GM23338 (cell line): ENCODE data around the gene TTC3. TPM values are rescaled to one million over a fixed set of nuclear protein-coding genes. Genes with fewer than 3 reads are reported as not detected.

Source experiments
- ATAC-seq: fragments of 200-7000 bp; cut with Tn5 transposase; 3 replicates; pipeline ENCODE4 v1.9.1; 2020
- DNase-seq: peaks from one replicate; pipeline ENCODE4 v3.0.0-alpha.2; 2015; ENCODE audit warnings: low spot score
- H2AFZ ChIP-seq: fragments of 200-600 bp; sonication (generic); 2 replicates; pipeline ENCODE4 v1.8.0; 2016; ENCODE audit warnings: antibody characterized with exemption, mild to moderate bottlenecking, moderate library complexity
- H3F3A ChIP-seq: fragments of 200-600 bp; sonication (generic); replicated peaks from 2 replicates; pipeline ENCODE4 v1.8.0; 2017; ENCODE audit warnings: antibody characterized with exemption, mixed run types, low read depth
- H3K27ac ChIP-seq: fragments of 200-600 bp; sonication (generic); 2 replicates; pipeline ENCODE4 v1.6.1; 2016; ENCODE audit warnings: low read depth
- H3K27me3 ChIP-seq: fragments of 200-600 bp; sonication (generic); 2 replicates; pipeline ENCODE4 v1.8.0; 2016; ENCODE audit warnings: mild to moderate bottlenecking, mixed run types, moderate library complexity; ENCODE audit not compliant: insufficient read depth
- H3K36me3 ChIP-seq: fragments of 200-600 bp; sonication (generic); 2 replicates; pipeline ENCODE4 v1.8.0; 2016; ENCODE audit warnings: mild to moderate bottlenecking; ENCODE audit not compliant: insufficient read depth
- H3K4me1 ChIP-seq: fragments of 200-600 bp; sonication (generic); 2 replicates; pipeline ENCODE4 v1.8.0; 2016; ENCODE audit warnings: mild to moderate bottlenecking, moderate library complexity; ENCODE audit not compliant: insufficient read depth
- H3K4me2 ChIP-seq: fragments of 200-600 bp; sonication (generic); 2 replicates; pipeline ENCODE4 v1.7.1; 2017; ENCODE audit warnings: mixed run types
- H3K4me3 ChIP-seq: fragments of 200-600 bp; sonication (generic); 2 replicates; pipeline ENCODE4 v1.6.1; 2016; ENCODE audit warnings: mixed run types
- H3K79me2 ChIP-seq: fragments of 200-600 bp; sonication (generic); replicated peaks from 2 replicates; pipeline ENCODE4 v1.8.0; 2017; ENCODE audit warnings: mild to moderate bottlenecking; ENCODE audit not compliant: insufficient read depth
- H3K9me2 ChIP-seq: fragments of 200-600 bp; sonication (generic); 2 replicates; pipeline ENCODE4 v1.8.0; 2017; ENCODE audit not compliant: insufficient read depth
- H4K20me1 ChIP-seq: fragments of 200-600 bp; sonication (generic); replicated peaks from 2 replicates; pipeline ENCODE4 v1.8.0; 2017; ENCODE audit warnings: mild to moderate bottlenecking; ENCODE audit not compliant: insufficient read depth
- H3K27ac Mint-ChIP-seq: 2 replicates; pipeline ENCODE4 v1.8.0; 2020; ENCODE audit warnings: inconsistent platforms, mild to moderate bottlenecking, moderate library complexity, mixed read lengths
- H3K27me3 Mint-ChIP-seq: 3 replicates; pipeline ENCODE4 v1.8.0; 2022; ENCODE audit warnings: low read depth, mild to moderate bottlenecking, moderate library complexity, mixed read lengths, inconsistent platforms; ENCODE audit not compliant: insufficient read depth, poor library complexity
- H3K36me3 Mint-ChIP-seq: 3 replicates; pipeline ENCODE4 v1.8.0; 2021; ENCODE audit warnings: low read depth, mild to moderate bottlenecking, inconsistent platforms, moderate library complexity, mixed read lengths
- H3K4me1 Mint-ChIP-seq: 3 replicates; pipeline ENCODE4 v1.8.0; 2020; ENCODE audit warnings: mild to moderate bottlenecking, inconsistent platforms, mixed read lengths
- H3K4me3 Mint-ChIP-seq: 3 replicates; pipeline ENCODE4 v1.8.0; 2021; ENCODE audit warnings: moderate library complexity, mild to moderate bottlenecking, inconsistent platforms, mixed read lengths
- H3K9me3 Mint-ChIP-seq: 3 replicates; pipeline ENCODE4 v1.8.0; 2020; ENCODE audit warnings: moderate library complexity, mild to moderate bottlenecking, inconsistent platforms, mixed read lengths
- CREB1 ChIP-seq: fragments of 250-450 bp; sonication (Bioruptor Pico); IDR thresholded peaks from 2 replicates; pipeline ENCODE4 v1.5.0; 2020; ENCODE audit warnings: low read depth, mild to moderate bottlenecking, moderate library complexity
- EZH2phosphoT487 ChIP-seq: fragments of 200-600 bp; sonication (generic); IDR thresholded peaks from one replicate; pipeline ENCODE4 v1.8.1; 2018; ENCODE audit warnings: antibody characterized with exemption; ENCODE audit not compliant: unreplicated experiment
- NANOG ChIP-seq: IDR thresholded peaks from 2 replicates; pipeline ENCODE4 v1.6.1; 2016; ENCODE audit warnings: antibody characterized with exemption, borderline replicate concordance
- POLR2AphosphoS5 ChIP-seq: IDR thresholded peaks from 2 replicates; pipeline ENCODE4 v1.6.1; 2016; ENCODE audit warnings: antibody characterized with exemption, low read depth
- STAT1 ChIP-seq: IDR thresholded peaks from one replicate; pipeline ENCODE4 v1.6.1; 2016; ENCODE audit warnings: antibody characterized with exemption; ENCODE audit not compliant: unreplicated experiment
- ZNF331 ChIP-seq: fragments of 250-450 bp; sonication (Bioruptor Pico); IDR thresholded peaks from 2 replicates; pipeline ENCODE4 v1.5.0; 2020; ENCODE audit warnings: low read depth, mild to moderate bottlenecking, moderate library complexity
- polyA plus RNA-seq: library from polyadenylated mRNA; unstranded; fragments of >200 nt; fragmentation: Nextera tagmentation; extraction: Ambion mirVana; gene quantifications from 2 replicates; pipeline ENCODE4 v1.2.1, GENCODE V29; 2016
- total RNA-seq: library from RNA; depleted of rRNA; stranded (reverse); fragments of >200 nt; shearing (Covaris generic); gene quantifications from 2 replicates; pipeline ENCODE4 v1.2.3, GENCODE V29; 2014
- TF ChIP-seq, protein P1 (sequence below), 2 experiments: fragments of 200-600 bp in 1 of 2; sonication (generic) in 1 of 2; conservative IDR thresholded peaks; 2 replicates each; pipeline versions ENCODE4 v1.5.1 to v1.6.1; 2016 to 2017; ENCODE audit warnings: antibody characterized with exemption in 2 of 2, low read depth in 2 of 2, mild to moderate bottlenecking in 2 of 2, moderate library complexity in 1 of 2
- TF ChIP-seq, protein P2 (sequence below): IDR thresholded peaks from one replicate; pipeline ENCODE4 v1.6.1; 2018; ENCODE audit warnings: antibody characterized with exemption; ENCODE audit not compliant: unreplicated experiment

The TTC3 gene
- total and polyA plus RNA-seq, 2 experiments from 2014 or later: 28.9 to 48.6 TPM

DNA sequence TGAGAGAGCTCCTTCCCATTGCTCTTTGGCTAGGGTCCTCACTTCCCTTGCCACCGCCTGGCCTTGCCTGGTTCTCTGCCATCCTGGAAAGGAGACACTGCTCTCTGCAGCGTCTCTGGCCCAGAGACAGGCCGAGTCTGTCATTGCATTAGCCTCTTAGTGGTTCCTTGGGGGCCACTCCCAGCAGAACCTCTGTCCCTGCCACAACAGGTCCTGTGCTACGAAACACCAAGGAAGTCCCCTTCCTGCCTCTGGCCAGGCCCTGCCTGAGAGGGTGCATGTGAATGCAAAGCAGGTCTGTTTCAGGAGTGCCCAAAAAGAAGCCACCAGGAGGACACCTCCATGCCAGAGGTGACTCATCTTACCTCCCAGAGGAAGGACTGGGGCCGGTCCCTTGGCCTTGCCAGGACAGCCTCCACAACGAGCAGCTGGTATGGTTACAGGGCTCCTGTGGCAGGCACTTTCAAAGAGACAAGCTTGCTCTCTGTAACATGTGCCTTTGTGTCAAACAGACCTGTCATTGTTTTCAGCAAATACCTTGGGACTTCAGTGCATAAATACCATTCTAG is 134.5 kb downstream of the TTC3 start:
- TF ChIP-seq CREB1 (CRISPR knock-in tag) (no peak), STAT1 (no peak), ZNF331 (CRISPR knock-in tag) (no peak), EZH2phosphoT487 (no peak), POLR2AphosphoS5 (no peak), NANOG (no peak)
- TF ChIP-seq, protein P1, sequence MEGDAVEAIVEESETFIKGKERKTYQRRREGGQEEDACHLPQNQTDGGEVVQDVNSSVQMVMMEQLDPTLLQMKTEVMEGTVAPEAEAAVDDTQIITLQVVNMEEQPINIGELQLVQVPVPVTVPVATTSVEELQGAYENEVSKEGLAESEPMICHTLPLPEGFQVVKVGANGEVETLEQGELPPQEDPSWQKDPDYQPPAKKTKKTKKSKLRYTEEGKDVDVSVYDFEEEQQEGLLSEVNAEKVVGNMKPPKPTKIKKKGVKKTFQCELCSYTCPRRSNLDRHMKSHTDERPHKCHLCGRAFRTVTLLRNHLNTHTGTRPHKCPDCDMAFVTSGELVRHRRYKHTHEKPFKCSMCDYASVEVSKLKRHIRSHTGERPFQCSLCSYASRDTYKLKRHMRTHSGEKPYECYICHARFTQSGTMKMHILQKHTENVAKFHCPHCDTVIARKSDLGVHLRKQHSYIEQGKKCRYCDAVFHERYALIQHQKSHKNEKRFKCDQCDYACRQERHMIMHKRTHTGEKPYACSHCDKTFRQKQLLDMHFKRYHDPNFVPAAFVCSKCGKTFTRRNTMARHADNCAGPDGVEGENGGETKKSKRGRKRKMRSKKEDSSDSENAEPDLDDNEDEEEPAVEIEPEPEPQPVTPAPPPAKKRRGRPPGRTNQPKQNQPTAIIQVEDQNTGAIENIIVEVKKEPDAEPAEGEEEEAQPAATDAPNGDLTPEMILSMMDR (conservative IDR thresholded peaks at IDR 0.05; ENCODE audit: low read depth in 2 of 2): no peak
- TF ChIP-seq, protein P2, sequence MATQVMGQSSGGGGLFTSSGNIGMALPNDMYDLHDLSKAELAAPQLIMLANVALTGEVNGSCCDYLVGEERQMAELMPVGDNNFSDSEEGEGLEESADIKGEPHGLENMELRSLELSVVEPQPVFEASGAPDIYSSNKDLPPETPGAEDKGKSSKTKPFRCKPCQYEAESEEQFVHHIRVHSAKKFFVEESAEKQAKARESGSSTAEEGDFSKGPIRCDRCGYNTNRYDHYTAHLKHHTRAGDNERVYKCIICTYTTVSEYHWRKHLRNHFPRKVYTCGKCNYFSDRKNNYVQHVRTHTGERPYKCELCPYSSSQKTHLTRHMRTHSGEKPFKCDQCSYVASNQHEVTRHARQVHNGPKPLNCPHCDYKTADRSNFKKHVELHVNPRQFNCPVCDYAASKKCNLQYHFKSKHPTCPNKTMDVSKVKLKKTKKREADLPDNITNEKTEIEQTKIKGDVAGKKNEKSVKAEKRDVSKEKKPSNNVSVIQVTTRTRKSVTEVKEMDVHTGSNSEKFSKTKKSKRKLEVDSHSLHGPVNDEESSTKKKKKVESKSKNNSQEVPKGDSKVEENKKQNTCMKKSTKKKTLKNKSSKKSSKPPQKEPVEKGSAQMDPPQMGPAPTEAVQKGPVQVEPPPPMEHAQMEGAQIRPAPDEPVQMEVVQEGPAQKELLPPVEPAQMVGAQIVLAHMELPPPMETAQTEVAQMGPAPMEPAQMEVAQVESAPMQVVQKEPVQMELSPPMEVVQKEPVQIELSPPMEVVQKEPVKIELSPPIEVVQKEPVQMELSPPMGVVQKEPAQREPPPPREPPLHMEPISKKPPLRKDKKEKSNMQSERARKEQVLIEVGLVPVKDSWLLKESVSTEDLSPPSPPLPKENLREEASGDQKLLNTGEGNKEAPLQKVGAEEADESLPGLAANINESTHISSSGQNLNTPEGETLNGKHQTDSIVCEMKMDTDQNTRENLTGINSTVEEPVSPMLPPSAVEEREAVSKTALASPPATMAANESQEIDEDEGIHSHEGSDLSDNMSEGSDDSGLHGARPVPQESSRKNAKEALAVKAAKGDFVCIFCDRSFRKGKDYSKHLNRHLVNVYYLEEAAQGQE: no peak
- Histone ChIP-seq H2AFZ (no peak overlapping the region), H3K4me2 (no peak overlapping the region), H3K27ac (no peak overlapping the region), H3K4me3 (no peak overlapping the region), H3K79me2 (no peaks in the 10 kb centered on the region), H3K4me1 (peaks cover 8% of the 10 kb centered on the region), H4K20me1 (no peaks in the 10 kb centered on the region), H3K27me3 (no peaks in the 10 kb centered on the region), H3F3A (no peaks in the 10 kb centered on the region), H3K36me3 (no peaks in the 10 kb centered on the region), H3K9me2 (no peaks in the 10 kb centered on the region)
- Mint-ChIP-seq H3K4me1 (peaks cover 7% of the 10 kb centered on the region), H3K36me3 (peaks cover 6% of the 10 kb centered on the region; the same call in 1 of the 3 replicates), H3K9me3 (peaks cover 22% of the 10 kb centered on the region), H3K27ac (no peak overlapping the region), H3K27me3 (peaks cover 1% of the 10 kb centered on the region), H3K4me3 (no peak overlapping the region)
- peak; percentile 66 for ATAC-seq
- DNase-seq: no peak

DNA sequence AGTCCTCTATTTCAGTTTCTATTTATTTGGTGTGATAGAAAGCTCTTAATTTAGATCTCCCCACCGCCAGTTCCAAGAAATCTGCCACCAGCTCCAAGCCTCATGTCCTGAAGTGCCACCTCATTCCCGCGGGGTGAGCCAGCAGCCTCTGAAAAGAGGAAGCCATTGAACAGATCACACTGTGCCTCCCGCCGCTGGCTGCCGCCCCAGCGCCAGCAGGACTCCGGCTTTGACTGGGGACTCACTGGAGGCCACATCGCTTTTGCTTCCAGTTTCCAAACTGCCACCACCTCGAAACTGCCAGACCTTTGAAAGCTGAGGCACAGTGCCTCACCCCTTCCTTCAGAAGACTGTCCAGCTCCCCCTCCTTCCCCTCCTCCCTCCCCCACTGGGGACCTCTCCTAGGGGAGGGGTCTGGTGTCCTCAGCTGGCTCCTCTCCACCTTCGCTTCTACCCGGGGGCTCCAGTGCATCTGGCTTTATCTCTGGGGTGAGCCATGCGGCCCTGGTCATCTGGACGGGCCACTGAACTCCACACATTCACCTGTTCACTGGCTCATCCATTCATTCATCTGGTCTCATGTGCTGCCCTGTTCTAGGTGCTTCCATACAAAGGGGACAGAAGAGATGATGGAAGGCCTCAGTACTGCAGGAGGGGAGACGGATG is 135.1 kb downstream of the TTC3 start:
- no peak overlapping the region for H3K4me3 ChIP-seq
- no peaks in the 10 kb centered on the region for H3K36me3 ChIP-seq
- Mint-ChIP-seq H3K4me1 (0 out of 3 replicates have a peak, but pooled peaks cover under 1% of the 10 kb centered on the region), H3K36me3 (peaks cover 6% of the 10 kb centered on the region; the same call in 1 of the 3 replicates), H3K4me3 (no peak overlapping the region), H3K27me3 (peaks cover 1% of the 10 kb centered on the region), H3K27ac (no peak overlapping the region), H3K9me3 (peaks cover 22% of the 10 kb centered on the region)
- peaks cover 1% of the 10 kb centered on the region; the same call in 1 of the 2 replicates for H3K4me1 ChIP-seq
- H3K79me2 ChIP-seq: no peaks in the 10 kb centered on the region
- H3K27me3 ChIP-seq: no peaks in the 10 kb centered on the region
- H4K20me1 ChIP-seq: no peaks in the 10 kb centered on the region
- no peak overlapping the region for H2AFZ ChIP-seq
- H3K9me2 ChIP-seq: no peaks in the 10 kb centered on the region
- no peak overlapping the region for H3K27ac ChIP-seq
- H3K4me2 ChIP-seq: no peak overlapping the region
- ATAC-seq (peak; percentile 40; the same call in 2 of the 3 replicates), DNase-seq (no peak)
- H3F3A ChIP-seq: no peaks in the 10 kb centered on the region
- no peak for TF ChIP-seq POLR2AphosphoS5
- TF ChIP-seq, protein P2: no peak
